DND-41 (cell line): ENCODE results near the gene RAB7A.

Experiments
- ATAC-seq: fragments of 200-7000 bp; cut with Tn5 transposase; 3 replicates; pipeline ENCODE4 v1.9.1; 2021; ENCODE audit warnings: low read depth; ENCODE audit not compliant: insufficient read depth
- DNase-seq: peaks from one replicate; pipeline ENCODE4 v3.0.0-alpha.2; 2020
- H2AFZ ChIP-seq: 2 replicates; pipeline ENCODE4 v1.6.0; 2012; ENCODE audit warnings: low read depth, low read length
- H3K27ac ChIP-seq: 2 replicates; pipeline ENCODE4 v1.5.1; 2012; ENCODE audit warnings: low read length, inconsistent platforms
- H3K27me3 ChIP-seq: fragments of 200-600 bp; sonication (generic); 2 replicates; pipeline ENCODE4 v1.6.0; 2012; ENCODE audit warnings: low read length, mild to moderate bottlenecking, inconsistent platforms; ENCODE audit not compliant: insufficient read depth, poor library complexity
- H3K36me3 ChIP-seq: 2 replicates; pipeline ENCODE4 v1.5.1; 2012; ENCODE audit warnings: low read length, inconsistent platforms; ENCODE audit not compliant: insufficient read depth
- H3K4me1 ChIP-seq: 2 replicates; pipeline ENCODE4 v1.5.1; 2012; ENCODE audit warnings: mild to moderate bottlenecking, low read length; ENCODE audit not compliant: insufficient read depth
- H3K4me2 ChIP-seq: 2 replicates; pipeline ENCODE4 v1.6.0; 2012; ENCODE audit warnings: mild to moderate bottlenecking, moderate library complexity, low read length, inconsistent platforms; ENCODE audit not compliant: insufficient read depth
- H3K4me3 ChIP-seq, 2 experiments: fragments of 200-600 bp in 1 of 2; shearing (Covaris generic) in 1 of 2; 2 replicates each; pipeline ENCODE4 v1.5.1; 2012 to 2016; ENCODE audit warnings: inconsistent platforms in 2 of 2, low read length in 2 of 2, mild to moderate bottlenecking in 2 of 2, low read depth in 1 of 2, moderate library complexity in 1 of 2
- H3K79me2 ChIP-seq: 2 replicates; pipeline ENCODE4 v1.6.0; 2012; ENCODE audit warnings: low read length, inconsistent platforms; ENCODE audit not compliant: insufficient read depth
- H3K9ac ChIP-seq: 2 replicates; pipeline ENCODE4 v1.6.0; 2012; ENCODE audit warnings: low read depth, mild to moderate bottlenecking, inconsistent platforms, low read length, moderate library complexity
- H3K9me3 ChIP-seq: 2 replicates; pipeline ENCODE4 v1.5.1; 2012; ENCODE audit warnings: low read length, moderate library complexity, mild to moderate bottlenecking, inconsistent platforms; ENCODE audit not compliant: insufficient read depth, severe bottlenecking
- H4K20me1 ChIP-seq: 2 replicates; pipeline ENCODE4 v1.6.0; 2012; ENCODE audit warnings: low read length; ENCODE audit not compliant: insufficient read depth
- CTCF ChIP-seq: IDR thresholded peaks from 2 replicates; pipeline ENCODE4 v1.5.1; 2012; ENCODE audit warnings: borderline replicate concordance, low read length, moderate library complexity, mild to moderate bottlenecking; ENCODE audit not compliant: poor library complexity, severe bottlenecking; ENCODE audit errors: extremely low read depth
- EZH2 ChIP-seq: IDR thresholded peaks from 3 replicates; pipeline ENCODE4 v1.6.1; 2012; ENCODE audit warnings: borderline replicate concordance, low read depth, mild to moderate bottlenecking, moderate library complexity, low read length, inconsistent platforms; ENCODE audit not compliant: severe bottlenecking

Gene RAB7A

DNA sequence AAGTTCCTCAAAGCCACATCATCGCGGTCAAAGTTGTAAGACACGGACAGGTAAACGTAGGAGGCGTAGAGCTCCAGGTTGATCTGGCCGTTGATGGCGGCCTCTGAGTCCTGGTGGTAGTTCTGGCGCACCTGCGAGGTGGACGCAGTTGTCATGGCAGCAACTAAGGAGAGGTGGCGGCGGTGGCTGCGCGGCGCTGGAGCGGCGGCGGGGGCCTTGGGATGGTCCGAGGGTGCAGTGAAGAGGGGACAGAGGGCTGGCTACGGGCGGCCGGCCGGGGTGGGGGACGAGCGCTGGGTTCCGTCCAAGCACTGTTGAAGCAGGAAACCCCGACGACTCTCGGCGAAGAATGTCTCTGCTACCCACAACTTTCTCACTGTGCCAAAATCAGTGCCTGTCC lies 38.9 kb downstream of the RAB7A start:
- DNase-seq (no peak), ATAC-seq (no peak)
- Histone ChIP-seq H3K27me3 (no peaks in the 10 kb centered on the region), H3K9me3 (no peaks in the 10 kb centered on the region), H4K20me1 (peaks cover 89% of the 10 kb centered on the region), H2AFZ (no peak overlapping the region), H3K27ac (no peak overlapping the region), H3K4me1 (no peaks in the 10 kb centered on the region), H3K9ac (no peak overlapping the region), H3K4me3 (no peak overlapping the region), H3K4me2 (no peak overlapping the region), H3K36me3 (peaks cover 11% of the 10 kb centered on the region), H3K79me2 (peaks cover 98% of the 10 kb centered on the region)
- TF ChIP-seq CTCF (no peak), EZH2 (no peak)

DNA sequence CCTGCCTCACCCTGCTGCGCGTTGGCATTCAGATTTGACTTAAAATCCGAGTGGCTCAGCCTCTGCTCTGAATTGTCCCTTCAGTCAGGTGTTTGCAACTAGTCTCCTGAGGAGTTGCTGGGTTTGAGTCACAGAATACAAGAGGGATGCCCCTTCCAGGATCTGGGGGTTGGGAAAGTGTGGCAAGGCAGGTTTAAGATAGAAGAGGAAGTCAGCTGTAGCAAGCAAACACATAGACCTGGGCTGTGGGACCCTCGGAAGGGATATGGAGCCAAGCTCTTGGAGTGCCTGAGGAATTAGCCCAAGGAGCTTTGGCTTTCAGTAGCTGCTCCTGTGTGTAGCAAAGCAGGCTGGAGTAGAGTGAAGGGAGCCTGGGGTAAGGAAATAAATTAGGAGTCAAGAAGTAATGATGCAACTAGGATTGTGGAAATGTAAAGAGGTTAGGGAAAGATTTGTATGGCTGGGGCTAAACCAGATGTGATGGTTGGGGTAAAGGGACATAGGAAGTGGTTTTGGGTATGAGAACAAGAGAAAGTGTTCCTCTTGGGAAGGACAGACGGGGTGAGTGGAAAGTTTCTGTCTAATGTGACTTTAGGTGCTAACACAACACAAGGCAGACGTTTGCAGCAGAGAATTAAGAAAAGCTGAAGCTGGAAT lies 41.2 kb downstream of the RAB7A start:
- ATAC-seq = peak; percentile 33; the same call in 1 of the 3 replicates
- TF ChIP-seq CTCF (no peak), EZH2 (no peak)
- Histone ChIP-seq H3K79me2 (peaks cover 98% of the 10 kb centered on the region), H4K20me1 (peaks cover 80% of the 10 kb centered on the region), H3K4me1 (no peaks in the 10 kb centered on the region), H2AFZ (no peak overlapping the region), H3K27ac (no peak overlapping the region), H3K4me3 (no peak overlapping the region), H3K27me3 (no peaks in the 10 kb centered on the region), H3K9ac (no peak overlapping the region), H3K9me3 (no peaks in the 10 kb centered on the region), H3K36me3 (peaks cover 11% of the 10 kb centered on the region), H3K4me2 (no peak overlapping the region)
- no peak for DNase-seq

DNA sequence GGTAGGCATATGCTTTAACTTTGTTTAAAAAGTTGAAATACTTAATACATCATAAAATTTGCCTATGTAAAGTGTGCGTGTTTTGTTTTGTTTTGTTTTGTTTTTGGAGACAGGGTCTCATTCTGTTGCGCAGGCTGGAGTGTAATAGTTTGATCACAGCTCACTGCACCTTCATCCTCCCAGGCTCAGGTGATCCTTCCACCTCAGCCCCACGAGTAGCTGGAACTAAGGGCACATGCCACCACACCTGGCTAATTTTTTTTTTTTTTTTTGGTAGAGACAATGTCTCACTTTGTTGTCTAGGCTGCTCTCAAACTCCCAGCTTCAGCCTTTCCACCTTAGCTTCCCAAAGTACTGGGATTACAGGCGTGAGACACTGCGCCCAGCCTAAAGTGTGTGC lies 42.5 kb downstream of the RAB7A start:
- Histone ChIP-seq H2AFZ (no peak overlapping the region), H3K9ac (no peak overlapping the region), H3K79me2 (peaks cover 93% of the 10 kb centered on the region), H3K9me3 (no peaks in the 10 kb centered on the region), H3K27ac (no peak overlapping the region), H3K4me1 (no peaks in the 10 kb centered on the region), H3K4me2 (no peak overlapping the region), H3K4me3 (no peak overlapping the region), H4K20me1 (peaks cover 75% of the 10 kb centered on the region), H3K36me3 (peaks cover 14% of the 10 kb centered on the region), H3K27me3 (no peaks in the 10 kb centered on the region)
- DNase-seq (no peak), ATAC-seq (no peak)
- TF ChIP-seq EZH2 (no peak), CTCF (no peak)
